ENCODE results near the gene FBXO4.

The FBXO4 gene, protein sequence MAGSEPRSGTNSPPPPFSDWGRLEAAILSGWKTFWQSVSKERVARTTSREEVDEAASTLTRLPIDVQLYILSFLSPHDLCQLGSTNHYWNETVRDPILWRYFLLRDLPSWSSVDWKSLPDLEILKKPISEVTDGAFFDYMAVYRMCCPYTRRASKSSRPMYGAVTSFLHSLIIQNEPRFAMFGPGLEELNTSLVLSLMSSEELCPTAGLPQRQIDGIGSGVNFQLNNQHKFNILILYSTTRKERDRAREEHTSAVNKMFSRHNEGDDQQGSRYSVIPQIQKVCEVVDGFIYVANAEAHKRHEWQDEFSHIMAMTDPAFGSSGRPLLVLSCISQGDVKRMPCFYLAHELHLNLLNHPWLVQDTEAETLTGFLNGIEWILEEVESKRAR

DNA sequence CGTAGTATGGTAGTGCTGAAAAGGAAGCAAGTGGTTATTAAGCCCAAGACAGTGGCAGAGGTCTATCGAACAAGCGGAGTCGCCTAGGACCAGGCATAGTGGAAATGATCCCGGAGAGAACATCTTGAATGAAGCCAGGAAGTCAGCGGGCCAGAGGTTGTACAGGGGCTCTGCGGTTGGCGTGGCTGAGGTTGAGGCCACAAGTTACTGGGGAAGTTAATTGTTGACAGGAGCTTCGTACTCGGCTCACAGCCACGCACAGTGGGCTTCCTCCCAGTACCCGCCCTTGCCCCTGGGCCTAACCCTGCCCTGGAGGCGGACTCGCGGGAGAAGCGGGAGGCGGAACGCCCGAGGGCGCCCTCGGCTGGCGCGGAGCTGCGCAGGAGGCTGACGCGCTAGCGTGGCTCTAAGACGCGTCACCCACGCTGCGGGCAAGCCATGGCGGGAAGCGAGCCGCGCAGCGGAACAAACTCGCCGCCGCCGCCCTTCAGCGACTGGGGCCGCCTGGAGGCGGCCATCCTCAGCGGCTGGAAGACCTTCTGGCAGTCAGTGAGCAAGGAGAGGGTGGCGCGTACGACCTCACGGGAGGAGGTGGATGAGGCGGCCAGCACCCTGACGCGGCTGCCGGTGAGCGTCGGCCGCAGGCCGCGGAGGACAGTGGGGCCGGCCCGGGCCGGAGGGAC, at the start of gene FBXO4:
TSS of gene FBXO4 (plus strand) at position 410 of the 683 bp plus-strand sequence. CDS start at position 439, 29 bp downstream.
- peak; percentile 88 for DNase-seq (ENCODE audit: low spot score)

DNA sequence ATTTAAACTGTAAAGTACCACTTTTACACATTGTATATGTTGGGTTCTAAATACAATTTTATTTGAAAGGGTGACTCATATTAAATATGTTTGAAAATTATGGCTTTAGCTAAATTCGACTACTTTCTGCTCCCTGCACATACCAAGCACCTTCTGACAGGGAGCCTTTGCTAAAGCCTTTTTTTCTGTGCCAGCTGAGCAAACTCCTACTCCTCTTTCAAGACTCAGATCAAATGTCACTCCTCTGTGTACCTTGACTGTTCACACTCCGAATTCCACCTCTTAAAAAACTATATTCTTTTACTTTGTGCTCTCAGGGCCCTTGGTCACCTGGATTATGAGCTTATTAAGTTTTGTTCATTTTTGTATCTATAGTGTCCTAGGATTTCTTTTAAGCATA, 48.4 kb upstream of the FBXO4 start:
- DNase-seq (ENCODE audit: low spot score): no peak

DNA sequence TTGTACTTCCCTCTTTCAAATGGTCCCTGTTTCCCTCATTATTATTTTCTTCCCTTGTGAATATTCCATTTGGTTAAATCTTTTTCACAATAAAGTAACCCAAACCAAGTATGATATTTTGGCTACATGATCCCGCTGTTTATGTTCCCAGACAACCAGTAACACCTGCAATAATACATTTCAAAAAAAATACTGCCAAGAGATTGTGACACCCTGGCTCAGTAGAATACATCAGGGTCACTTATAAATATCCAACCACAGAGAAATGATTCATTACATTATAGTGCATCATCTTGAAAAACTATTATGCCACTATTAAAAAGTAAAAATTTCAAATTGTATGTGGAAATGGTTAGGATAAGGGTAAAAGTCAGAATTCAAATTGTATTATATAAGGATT, 47.7 kb upstream of the FBXO4 start:
- no peak for DNase-seq (ENCODE audit: low spot score)

DNA sequence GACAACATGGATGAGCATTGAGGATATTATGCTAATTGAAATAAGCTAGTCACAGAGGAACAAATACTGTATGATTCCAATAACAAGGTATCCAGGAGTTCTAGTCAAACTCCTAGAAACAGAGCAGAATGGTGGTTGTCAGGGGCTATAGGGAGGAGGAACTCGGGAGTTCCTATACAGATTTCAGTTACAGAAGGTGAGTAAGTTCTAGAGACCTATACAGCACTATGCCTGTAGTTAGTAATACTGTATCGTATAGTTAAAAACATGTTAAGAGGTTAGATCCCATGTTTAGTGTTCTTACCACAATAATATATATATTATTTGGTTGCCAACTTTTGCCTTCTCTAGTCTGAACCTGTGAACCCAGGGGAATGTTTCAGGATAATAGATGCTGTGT, 46.9 kb upstream of the FBXO4 start:
- DNase-seq (ENCODE audit: low spot score): no peak

DNA sequence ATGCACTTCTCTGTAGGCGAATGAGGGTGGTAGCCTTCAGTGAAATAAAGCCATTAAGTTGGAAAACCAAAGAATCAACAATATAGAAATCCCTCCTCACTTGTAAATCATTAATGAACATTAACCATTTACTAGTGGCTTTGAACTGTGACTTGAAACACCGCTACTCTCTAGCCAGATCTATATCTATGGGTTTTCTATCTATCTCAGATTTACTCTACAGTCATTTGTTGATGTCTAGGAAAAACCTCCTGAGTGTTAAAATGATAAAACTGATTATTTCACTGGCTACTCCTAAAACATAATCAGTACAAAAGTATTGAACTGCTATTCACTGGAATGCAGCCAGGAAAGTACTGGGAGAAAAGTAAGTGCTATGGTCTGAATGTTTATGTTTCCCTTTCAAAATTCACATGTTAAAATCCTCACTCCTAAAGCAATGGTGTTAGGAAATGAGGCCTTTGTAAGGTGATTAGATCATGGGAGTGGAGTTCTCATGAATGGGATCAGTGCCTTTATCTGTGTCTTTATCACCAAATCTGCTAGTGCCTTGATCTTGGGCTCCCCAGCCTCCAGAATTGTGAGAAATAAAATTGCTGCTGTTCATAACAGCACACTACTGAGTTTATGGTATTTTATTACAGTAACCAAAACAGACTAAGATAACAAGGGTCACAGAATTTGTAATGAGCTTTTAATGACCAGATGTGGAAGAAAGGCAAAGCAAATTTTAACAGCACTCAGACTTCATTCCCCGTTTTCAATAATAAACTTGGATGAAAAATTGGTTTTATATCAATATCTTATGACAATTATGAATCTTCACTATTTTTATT, 46.2 kb upstream of the FBXO4 start:
- DNase-seq (ENCODE audit: low spot score): no peak

DNA sequence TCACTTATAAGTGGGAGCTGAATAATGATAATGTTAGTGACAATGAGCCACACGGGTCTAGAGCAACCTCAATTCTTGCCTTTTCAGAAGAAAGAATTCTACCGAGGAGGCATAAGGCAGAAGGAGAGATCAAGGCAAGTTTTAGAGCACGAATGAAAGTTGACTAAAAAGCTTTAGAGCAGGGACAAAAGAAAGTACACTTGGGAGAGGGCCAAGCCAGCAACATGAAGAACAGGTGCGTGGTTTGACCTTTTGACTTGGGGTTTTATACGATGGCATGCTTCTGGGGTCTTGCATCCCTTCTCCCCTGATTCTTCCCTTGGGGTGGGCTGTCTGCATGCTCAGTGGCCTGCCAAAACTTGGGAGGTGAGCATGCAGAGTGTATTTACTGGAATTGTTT, 42.3 kb upstream of the FBXO4 start:
- no peak for DNase-seq (ENCODE audit: low spot score)

DNA sequence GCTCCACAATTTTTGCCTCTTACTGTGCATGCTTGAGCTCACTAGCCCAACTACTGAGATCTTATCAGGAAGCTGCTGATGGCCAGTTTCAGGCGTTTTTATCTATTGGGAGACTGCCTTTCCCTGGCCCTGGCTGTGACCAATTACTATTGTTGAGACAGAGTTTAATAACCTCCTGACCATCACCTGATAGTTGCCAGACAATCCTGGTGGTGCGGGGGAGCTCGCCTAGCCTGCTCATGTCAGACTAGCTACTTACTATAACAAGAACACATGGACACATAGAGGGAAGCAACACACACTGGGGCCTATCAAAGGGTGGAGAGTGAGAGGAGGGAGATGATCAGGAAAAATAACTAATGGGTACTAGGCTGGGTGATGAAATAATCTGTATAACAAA, 41.8 kb upstream of the FBXO4 start:
- DNase-seq (ENCODE audit: low spot score): no peak

DNA sequence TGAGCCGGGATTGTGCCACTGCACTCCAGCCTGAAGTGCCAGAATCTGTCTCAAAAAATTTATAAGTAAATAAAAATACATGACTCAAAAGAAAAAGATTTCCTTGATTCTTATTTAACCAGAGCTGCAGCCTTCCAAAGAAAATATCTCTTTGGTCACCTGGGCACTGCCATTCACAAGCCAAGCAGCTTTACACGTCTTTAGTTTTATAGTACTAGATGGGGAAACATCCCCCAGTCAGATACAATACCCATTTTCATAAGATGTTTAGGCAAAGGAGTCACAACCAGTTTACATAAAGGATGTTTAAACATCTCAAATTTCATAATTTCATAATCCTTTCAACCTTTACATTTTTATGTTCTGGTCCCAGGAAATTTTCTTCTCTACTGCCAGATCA, 41.1 kb upstream of the FBXO4 start:
- no peak for DNase-seq (ENCODE audit: low spot score)

DNA sequence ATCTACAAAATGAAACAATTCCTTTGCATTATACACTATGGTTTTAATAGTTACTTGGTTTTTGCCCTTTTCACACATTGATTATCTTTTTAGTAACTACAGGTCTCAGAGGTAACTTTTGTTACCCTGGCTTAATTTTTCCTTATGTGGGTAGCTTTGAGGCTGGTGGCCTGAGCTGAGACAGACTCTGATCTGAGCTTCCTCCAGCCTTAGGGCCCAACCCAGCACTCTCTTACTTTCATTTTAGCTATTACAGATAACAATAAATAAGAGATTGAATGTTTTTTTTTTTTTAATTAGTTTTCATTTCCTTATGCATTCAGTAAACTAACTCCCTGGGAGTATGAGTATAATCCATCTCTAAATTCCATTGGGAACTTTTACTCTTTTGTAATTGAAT, 39.8 kb upstream of the FBXO4 start:
- no peak for DNase-seq (ENCODE audit: low spot score)

DNA sequence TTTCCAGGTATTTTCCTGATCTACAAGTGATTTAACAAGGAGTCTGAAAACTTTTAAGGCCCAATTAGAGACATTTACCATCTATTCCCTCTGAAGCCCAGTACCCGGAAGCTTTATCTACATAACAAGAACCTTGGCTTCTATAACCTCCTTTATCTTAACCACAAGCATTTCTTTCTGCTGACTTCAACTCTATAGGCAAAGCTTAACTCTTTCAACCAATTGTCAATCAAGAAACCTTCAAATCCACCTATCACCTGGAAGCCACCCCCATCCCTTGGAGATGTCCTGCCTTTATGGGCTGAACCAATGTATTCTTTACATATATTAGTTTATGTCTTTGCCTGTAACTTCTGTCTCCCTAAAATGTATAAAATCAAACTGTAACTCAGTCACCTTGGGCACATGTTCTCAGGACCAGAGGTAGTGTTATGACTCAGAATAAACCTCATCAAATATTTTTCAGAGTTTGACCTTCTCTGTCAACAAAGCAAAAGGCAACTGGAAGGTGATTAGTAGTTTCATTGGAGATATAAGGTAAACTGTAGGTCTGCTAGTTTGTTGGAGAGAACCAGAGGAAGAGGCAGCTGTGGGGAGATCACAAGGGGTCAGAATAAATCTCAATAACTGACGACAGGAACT, 33.9 kb upstream of the FBXO4 start:
- no peak for DNase-seq (ENCODE audit: low spot score)

DNA sequence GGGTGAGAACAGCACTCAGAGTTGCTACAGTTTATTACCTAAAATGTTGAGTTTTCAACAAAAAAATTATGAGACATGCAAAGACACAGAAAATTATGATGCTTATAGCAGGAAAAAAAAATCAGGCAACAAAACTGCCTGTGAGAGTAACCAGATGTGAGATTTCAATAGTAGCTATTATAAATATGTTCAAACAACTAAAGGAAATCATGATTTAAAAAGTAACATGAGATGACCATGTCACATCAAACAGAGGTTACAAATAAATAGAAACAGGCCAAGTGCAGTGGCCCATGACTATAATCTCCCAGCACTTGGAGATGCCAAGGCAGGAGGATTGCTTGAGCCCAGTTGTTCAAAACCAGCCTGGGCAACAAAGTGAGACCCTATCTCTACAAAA, 33.0 kb upstream of the FBXO4 start:
- DNase-seq (ENCODE audit: low spot score): no peak

DNA sequence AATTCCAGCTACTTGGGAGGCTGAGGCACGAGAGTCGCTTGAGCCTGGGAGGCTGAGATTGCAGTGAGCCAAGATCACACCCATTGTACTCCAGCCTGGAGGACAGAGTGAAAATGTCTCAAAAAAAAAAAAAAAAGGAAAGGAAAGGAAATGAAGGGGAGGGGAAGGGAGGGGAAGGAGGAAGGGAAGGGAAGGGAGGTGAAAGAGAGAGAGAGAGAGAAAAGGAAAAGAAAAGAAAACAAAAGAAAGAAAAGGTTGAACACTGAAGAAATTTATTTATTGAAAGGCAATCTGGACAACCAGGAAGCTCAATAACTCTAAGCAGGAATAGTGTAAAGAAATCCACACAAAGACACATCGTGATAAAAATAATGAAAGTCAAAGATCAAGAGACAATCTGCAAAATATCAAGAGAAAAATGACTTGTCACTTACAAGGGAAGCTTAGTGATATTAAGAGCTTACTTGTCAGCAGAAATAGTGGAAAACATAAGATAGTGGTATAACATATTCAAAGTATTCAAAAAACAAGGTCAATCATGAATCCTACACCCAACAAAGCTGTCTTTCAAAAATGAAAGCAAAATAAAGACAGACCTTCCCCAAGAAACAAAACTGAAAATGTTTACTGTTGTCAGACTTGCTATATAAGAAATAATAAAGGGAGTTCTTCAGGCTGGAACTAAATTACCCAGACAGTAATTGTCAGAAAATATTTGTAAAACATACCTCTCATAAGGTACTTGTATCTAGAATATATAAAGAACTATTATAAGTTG, 31.8 kb upstream of the FBXO4 start:
- no peak for DNase-seq (ENCODE audit: low spot score)

DNA sequence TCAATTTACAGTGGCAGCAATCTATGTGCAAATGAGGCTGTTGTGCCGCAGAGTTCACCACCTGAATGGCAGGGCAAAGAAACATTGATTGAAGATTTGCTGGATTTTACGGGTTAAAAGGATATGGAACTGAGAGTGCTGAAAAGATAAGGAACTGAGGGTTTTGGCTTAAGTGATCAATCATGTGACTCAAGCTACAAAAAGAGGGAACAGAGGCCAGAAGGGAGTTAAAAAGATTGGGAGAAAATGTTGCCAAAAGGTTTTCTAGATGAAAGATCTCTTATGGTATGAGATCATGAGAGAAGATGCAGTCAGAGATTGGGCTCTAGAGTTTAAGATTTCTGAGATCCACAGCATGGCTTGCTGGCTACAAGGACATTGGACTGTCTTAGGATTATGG, 28.9 kb upstream of the FBXO4 start:
- no peak for DNase-seq (ENCODE audit: low spot score)

DNA sequence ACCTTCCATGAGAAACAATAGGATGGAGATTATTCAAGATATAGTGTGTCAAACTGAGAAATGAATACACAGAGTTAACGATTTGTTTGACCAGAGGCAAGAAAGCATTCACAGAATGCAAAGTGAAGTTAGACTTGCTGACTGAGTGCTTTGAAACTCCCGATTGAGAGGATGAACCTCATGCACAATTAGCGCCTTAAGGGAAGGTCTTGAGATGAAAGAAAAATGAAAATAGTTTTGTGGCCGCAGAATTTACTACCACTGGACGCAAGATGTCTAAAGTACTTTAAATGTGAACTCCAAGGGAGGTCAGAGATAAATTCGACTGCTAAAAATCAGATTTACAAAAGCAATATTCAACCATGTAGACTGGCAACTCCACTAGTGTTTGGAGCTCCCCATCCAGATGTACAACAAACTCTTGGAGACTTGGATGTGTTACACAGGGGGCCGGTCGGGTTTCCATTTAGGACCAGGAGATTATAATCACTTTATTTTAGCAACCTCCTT, 21.6 kb upstream of the FBXO4 start:
- DNase-seq (ENCODE audit: low spot score): no peak

DNA sequence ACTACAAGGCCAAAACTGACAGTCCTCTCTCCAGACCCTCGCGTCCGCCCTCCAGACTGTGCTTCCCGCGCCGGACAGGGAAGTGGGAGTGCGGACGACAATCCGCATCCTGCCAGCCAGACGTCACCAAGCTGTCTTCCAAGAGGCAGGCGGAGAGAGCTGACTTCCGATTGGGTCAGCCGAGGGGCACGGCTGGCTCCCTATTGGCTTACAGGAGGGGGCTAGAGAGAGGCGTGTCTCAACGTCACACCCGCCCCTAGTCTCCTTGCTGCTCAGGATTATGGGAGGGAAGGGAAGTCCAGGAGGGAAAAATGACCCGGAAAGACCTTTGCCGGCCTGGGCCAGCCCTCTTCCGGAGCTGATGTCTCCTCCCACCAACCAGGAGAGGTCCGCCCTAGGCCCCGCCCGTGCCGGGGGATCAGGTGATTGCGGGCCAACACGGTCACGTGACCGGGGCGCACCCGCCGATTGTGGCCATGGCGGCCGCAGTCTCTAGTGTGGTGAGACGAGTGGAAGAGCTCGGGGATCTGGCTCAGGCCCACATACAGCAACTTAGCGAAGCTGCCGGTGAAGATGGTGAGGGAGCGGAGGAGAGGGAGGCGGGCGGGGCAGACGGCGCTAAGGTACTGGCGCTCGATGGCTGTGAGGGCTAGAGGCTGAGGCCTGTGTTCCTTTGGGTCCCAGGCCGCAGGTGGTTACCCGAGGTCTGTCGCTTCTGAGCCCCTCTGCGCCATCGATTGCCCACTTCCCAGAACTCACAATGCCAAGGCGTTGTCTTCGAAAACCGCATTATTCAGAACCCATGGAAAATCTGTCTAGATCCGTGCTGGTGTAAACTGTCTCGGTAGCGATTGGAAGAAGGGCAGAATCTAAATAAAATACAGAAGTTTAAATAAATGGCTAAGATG, 20.9 kb upstream of the FBXO4 start, which contains the start of gene RIMOC1:
TSS of gene RIMOC1 (plus strand) at position 453 of the 908 bp plus-strand sequence. CDS start at position 477, 24 bp downstream.
- peak; percentile 95 for DNase-seq (ENCODE audit: low spot score)

DNA sequence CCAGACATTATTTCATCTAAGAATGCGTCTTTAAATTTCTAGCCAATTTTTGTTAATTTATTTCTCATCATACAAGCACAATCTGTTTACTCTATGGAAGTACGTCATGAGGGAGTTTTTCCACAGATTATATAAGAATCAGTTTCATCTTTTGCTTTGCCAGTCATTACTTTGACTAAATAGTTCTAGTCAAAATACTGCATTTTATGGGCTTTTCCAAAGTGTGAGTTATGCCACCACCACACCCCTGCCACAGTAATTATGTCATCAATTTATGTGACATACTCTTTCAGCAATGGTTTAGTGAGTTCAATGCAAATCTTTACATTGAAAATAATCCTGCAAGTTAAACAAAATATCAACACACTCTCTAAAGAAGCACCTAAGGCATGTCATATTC, 18.9 kb upstream of the FBXO4 start:
- DNase-seq (ENCODE audit: low spot score): no peak

DNA sequence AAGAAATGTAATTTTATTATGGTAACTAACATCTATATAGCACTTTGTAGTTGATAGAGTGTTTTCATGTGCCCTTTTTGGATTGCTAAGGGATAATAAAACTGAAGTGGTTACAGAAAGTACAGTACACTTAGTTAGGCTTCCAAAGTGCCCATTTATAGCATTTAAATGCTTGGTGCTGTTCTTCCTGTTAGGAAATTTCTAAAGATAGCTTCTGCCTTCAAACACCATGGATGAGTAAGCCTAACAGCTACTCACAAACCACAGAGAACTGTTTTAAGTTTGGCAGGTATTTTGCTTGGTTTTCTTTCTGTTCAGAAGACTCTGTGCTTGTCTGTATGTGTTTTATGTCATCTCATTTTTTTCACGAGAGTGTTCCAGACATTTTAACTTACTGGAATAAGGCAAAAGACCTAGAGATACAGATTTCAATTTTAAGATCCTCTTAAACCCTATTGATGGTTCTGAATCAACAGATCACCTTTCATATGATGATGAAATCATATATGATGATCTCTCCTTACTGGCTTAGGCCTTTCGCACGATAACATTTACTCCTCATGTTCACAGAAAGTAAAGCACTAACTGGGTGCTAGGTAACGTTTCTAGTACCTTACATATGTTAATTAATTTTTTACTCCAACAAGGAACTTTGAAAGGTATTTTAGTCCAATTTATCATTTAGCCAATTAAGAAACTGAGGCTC, 16.6 kb upstream of the FBXO4 start:
- peak; percentile 43 for DNase-seq (ENCODE audit: low spot score)

DNA sequence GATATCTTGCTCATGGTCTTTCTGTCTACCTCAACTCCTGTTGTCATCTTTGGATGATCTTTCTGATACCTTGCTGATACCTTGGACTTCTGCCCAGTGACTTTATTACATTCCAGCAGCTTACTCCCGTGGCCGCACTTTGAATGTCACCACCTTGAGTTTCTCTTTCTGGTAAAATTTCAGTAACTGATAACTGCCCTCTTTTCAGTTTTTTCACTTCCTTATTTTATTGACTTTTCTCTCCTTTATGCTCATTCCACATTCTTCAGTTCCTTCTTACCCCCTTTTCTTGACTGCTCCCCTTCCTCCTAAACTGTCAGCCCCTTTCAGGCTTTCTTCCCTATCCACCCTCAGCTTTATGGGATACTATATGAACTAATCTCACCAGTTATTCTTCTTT, 7.0 kb upstream of the FBXO4 start:
- DNase-seq (ENCODE audit: low spot score): no peak

DNA sequence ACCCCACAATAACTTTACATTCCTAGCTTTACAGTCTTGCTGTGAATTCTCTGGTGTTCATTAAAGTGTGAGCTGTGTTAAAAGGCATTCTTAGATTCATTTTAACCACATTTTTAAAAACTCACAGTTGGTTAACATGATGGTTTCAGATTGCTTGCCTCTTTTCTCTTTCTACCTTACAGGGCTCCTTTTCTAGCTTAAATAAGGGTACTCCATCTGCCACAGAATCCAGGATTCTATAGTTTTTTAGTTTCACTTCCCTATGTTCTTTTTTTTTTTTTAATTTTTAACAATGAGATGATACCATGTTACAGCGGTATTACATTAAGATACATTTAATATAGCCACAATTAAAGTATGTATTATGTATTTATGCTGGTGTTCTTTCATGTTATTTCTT, 3.9 kb upstream of the FBXO4 start:
- no peak for DNase-seq (ENCODE audit: low spot score)

Measured in AG08396 (cell line).